ENCODE measurements around the gene RIMBP2. TPM values are rescaled to one million over a fixed set of nuclear protein-coding genes. Genes with fewer than 3 reads are reported as not detected.
A peak's percentile ranks its signal among the peaks of the same experiment; 100 is the strongest.

The RIMBP2 gene
- total RNA-seq, 1 donor from 2014 or later = 1.1 TPM

DNA sequence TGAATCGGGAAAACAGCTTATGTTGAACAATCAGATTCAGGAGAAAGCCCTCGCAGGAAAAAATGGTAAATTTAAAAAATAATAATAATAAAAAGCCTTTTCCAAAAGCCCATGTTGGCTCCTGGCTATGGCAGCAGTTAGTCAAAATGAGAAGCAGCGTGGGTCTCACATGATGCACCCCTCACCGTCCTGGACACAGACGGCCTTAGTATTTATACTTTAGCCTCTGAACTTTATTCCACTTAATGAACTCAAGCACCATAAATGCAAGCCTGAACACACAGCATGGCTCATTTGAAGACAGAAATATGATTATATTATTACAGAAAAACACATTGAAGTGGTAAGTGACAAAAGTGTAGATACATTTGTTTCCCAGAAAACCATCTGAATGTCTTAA, 160.9 kb downstream of the RIMBP2 start:
- DNase-seq (ENCODE audit: low spot score) = no peak

DNA sequence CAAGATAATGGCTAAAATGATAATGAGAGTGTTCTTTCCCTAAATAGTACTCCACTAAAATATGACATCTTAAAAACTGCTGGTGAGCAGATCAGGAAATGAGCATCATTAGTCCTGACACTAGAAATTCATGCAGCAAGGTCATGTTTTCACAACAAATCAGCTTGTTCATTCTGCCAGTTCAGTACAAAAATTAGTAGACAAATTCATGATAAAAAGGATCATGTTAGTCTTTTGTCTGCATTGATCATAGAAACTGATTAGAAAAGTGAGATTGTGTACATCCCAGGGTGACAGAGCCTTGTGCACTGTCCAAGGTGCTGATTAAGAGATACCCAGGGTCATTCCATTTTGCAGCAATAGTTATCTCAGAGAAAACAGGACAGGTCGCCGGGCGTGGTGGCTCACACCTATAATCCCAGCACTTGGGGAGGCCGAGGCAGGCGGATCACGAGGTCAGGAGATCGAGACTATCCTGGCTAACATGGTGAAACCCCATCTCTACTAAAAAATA, 163.6 kb downstream of the RIMBP2 start:
- DNase-seq (ENCODE audit: low spot score) = no peak

DNA sequence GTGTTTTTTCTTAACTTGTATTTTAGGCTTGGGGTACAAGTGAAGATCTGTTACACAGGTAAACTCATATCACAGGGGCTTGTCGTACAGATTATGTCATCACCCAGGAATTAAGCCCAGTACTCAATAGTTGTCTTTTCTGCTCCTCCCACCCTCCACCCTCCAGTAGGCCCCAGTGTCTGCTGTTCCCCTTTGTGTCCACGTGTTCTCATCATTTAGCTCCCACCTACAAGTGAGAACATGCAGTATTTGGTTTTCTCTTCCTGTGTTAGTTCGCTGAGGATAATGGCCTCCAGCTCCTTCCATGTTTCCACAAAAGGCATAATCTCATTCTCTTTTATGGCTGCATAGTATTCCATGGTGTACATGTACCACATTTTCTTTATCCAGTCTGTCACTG, 166.7 kb downstream of the RIMBP2 start:
- DNase-seq (ENCODE audit: low spot score) = no peak

DNA sequence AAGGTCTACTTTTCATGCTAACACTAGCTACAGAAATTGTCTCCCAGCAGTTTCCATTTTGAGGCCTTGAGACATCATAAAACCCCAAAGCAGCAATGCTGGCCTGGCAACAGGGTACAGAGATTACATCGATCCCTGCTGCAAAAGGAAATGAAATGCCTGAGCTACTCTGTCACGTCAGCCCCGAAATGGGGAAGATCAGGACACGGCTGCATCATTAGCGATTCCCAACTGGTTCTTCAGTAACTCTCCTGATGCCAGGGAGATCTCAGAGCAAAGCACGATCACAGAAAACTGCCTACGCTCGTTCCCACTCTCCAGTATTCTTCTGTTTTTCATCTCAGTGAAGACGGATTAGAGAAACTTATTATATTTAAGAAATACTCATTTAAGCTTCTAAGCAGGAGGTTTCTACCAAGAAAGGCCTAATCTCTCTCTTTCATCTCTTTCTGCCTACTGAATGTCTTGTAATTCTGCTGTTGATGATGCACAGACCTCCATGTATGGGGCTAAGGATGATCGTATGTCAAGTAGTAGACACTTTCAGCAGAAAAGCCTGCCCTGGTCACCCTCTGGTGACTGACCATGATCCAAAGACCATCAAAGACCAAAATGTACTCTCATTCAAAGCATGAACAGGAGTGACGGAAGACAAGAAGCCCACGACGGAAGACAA, 168.5 kb downstream of the RIMBP2 start:
- no peak for DNase-seq (ENCODE audit: low spot score)

DNA sequence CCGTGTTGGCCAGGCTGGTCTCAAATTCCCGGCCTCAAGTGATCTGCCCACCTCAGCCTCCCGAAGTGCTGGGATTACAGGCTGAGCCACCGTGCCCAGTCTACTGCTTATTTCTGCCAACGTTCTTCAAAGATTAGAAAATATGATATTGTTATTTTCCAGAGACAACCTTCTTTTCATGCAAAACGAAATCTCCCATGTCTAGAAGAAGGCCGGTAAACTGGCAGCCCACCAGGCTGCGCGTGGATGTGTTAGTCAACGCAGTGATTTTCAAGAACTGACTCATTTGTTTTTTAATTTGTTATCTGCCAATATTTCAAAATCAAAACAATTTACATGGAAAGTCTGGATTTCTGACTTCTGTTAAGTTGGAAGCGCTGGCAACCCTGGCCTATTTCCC, 169.6 kb downstream of the RIMBP2 start:
- no peak for DNase-seq (ENCODE audit: low spot score)

DNA sequence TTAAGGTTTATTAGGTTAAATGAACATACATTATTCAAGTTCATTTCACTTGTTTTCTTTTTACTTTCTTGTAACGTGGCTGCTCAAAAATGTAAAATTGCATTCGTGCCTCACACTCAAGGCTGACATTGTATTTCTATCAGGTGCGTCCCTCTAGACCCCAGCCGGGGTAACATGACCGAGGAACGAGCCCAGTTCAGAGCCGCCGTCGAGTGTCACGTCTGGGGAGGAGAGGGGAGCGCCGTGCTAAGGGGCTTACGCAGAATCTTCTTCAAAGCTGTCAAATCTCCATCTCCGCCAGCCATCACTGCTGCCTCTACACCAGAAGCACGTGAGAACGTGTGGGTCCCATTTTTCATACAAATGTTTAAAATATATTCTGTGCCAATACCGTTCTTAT, 170.6 kb downstream of the RIMBP2 start:
- no peak for DNase-seq (ENCODE audit: low spot score)

DNA sequence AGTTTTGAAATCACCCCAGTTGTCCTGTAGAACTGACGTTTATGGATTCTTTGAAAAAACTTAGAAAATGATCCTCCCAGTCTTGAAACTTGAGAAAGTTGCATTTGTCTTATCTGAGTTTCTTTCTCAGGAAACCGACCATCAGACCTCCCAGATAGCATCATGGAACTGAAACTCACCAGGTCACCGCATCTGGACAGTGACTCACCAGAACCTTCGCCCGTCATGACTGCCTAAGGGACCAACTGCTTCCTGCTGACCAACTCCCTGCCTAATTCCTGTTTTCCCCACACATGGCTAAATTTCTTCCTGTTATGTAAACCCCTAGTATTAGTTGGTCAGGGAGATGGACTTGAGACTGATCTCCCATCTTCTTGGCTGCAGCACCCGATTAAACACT, 175.7 kb downstream of the RIMBP2 start:
- DNase-seq (ENCODE audit: low spot score) = no peak

DNA sequence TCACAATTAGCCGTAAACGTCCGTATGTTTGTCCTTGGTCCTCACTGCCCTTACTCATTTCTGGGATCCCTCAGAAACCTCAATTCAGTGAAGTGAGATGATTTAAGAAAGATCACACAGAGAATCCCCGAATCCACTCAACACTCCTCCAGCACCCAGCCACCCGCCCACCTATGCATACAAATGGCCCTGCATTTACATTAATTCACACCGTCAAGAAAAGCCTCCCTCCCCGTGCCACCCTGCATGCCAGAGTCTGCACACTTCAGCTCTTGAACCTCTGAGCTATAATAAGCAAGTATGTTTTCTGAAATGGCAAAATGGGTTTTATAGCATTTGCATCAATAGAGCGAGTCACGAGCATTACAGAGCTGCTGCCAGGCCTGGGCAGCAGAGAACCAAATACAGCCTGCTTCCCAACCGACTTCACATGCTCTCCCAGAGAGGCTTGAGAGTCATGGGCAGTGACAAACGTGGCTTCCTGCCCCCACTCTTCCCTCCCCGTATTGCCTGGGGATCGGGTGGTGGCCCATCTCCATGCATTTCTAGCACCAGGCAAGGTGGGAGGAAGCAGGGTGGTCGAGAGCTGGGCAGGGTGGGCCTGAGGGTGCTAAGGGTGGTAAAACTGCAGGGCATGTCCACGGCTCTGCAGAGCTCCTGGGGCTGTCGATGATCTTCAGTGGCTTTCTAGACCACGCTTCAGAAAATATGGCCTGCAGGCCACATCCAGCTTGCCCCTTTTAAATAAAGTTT, 177.6 kb downstream of the RIMBP2 start:
- no peak for DNase-seq (ENCODE audit: low spot score)

DNA sequence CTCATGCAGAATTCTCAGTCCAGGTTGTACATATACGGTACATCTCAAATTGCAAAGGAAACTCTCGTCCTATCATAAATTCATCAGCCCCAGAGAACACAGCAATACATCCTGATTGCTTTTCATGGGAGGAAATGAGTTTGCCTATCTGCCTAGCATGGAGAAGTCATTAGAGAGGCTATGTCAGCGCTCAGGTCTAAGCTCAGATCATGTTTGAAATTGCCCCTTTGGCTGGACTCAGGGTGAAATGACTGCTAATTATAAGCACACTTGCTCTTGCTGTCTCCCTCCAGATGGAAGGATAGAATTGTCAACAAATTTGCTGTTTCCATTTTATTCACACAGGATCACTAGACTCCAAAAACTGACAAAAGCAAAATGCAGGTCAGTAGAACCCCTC, 178.4 kb downstream of the RIMBP2 start:
- no peak for DNase-seq (ENCODE audit: low spot score)

DNA sequence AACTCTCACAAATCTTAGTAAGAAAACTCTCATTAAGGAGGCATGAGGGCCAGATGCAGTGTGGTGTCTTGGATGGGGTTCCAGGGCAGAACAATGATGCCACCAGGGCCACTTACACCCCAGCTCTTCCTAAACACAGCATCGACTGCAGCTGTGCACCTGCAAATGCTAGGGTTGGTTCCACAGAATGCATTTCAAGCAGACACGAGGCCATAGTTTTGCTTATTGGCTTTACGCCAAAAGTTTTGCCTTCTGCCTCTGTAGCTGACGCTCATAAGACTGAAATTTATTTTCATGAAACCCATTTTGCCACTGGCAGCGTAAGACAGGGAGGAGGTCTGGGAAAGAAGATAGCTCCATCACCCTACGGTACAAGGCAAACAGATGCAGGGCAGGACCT, 179.0 kb downstream of the RIMBP2 start:
- no peak for DNase-seq (ENCODE audit: low spot score)

DNA sequence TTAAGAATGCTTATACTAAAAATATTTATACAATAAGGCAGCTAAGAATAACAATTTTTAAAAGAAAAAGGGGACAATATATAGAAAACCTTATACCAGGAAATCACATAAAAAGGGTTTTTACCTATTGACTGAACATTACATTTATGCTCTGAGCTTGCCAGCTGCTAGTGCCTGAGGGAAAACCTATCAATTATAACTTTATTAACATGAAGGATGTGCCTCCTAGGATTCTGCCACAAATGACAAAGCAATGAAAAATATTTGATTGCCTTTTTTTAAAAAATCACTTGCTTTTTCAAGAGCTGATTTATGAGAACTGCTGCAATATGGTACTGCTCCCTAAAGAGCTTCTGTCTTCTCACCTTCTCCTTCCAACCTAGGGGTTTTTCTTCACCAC, 185.7 kb downstream of the RIMBP2 start:
- DNase-seq (ENCODE audit: low spot score) = no peak

DNA sequence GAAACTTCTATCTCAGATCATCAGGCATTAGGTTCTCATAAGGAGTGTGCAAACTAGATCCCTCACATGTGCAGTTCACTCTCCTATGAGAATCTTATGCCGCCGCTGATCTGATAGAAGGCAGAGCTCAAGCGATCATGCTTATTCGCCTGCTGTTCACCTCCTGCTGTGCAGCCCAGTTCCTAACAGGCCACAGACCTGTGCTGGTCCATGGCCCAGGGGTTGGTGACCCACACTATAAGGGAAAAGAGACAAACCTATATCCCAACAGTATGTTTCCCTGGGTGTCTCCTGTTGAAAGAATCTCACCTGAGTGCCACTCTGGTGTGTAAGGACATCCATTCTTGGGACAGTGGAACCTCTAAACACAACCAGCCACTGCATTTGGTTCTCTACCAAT, 186.3 kb downstream of the RIMBP2 start:
- no peak for DNase-seq (ENCODE audit: low spot score)

DNA sequence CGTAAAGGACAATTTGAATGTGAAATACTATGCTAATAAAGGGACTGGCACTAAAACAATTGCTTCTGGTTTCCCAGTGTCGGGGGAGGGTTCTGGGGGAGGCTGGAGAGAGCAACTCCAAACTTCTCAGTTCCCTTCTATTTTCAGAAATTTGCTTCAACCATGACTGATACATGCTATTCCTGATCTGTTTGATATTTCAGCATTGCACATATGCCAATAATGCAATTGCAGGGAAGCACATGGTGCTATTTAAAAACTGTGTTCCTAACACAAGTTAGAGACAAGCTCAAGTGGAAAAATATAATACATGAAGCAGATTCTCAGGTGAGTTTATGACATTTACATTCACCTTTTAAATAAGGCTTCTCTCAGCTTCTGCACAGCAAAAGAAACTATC, 188.9 kb downstream of the RIMBP2 start:
- DNase-seq (ENCODE audit: low spot score) = no peak

DNA sequence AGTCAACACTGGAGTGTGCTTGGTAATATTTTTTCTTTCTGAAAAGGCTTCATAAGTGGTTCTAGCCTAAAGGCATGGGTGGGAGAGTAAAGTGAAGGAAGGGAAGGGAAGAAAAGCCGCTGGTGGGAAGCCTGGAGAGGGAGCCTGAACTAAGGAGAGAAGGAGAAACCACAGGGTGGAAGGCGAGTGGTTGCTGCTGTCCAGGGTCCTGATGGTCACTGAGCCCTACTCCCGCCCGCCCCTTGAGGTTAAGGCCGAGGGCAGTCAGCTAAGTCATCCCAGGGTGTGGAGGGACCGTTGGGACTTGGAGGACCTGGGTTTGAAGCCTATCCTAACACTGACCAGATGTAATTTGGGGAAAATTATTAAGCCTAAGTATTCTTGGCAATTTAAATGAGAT, 189.3 kb downstream of the RIMBP2 start:
- DNase-seq (ENCODE audit: low spot score) = no peak

DNA sequence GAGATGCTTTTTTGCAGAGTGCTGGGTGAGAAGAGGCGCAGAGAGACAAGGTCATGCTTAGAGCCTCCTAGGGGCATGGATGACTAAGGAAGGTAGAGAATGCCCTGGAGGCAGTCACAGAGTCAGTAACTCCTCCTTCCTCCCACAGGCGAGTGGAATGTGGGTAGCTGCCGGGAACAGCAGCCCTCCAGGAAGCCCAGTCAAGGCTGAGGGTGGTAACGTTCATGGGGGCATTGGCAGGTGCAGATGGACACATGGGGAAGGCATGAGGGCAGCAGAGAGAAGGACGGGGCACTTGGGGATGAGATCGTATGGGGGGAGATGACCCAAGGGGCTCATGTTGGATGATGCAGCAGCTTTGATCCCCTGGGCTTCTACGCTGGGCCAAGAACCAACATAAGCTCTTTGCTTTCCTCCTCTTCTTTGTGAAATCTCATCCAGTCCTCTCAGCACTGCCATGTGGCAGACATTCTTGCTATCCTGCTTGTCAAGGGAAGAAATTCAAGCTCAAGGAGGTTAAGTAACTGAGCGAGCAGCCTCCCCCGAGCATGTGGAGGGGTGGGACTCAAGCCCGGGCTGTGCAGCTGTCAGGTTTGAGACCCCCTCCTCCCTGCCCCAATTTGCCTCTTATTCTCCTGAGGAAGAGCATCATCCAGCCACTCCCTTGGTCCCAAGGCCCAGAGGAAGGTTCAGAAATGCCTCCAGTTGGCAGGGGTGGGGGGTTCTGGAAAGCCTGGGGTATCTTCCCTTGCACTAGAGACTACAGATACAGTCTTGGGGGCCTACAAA, 190.5 kb downstream of the RIMBP2 start:
- no peak for DNase-seq (ENCODE audit: low spot score)

DNA sequence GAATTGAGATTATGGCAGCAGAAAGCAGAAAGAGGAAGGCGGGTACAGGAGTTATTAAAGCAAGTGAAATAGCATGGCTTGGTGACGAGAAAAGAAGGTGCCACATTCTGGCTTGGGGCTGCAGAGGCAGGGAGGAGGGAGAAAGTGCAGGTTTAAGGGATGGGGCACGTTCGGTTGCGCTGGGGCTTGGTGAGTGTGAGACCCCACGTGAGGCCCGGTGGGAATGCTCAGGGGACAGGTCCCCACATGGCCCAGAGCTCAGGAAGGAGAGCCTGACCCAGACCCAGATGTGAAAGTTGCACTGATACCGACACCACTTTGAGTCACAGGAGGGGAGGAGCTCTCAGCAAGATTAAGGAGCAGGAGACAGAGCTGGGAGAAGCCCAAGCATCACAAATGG, 191.3 kb downstream of the RIMBP2 start:
- no peak for DNase-seq (ENCODE audit: low spot score)

DNA sequence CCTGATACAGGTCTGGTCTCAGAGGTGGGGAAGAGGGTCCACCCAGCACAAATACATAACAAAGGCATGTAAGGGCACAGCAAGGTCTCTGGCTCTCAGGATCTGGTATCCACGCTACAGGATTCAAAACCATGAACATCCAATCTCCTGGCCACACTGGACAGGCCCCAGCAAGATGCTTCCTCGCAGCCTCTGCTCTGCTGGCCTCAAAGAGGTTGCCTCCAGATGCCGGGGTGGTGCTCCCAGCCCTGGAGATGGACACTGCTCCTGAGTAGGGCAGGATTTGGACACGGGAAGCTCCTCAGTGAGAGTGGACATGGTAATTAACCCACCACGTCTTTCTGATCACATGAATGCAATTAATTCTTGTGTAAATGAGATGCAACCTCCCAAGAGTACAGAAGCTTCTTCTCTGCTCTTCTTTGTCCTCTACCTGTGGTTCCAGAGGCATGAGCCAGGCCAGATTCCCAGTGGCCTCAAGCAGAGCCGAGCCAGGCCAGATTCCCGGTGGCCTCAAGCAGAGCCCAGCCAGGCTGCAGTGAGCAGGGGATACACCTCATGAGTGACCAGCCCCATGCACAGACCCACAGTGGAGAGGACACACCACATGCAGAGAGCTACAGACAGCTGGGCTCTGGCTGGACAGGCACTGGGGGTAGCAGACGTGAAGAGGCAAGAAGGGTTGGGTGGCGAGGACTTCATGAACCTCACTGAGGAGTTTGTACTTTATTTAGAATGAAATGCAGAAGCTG, 192.1 kb downstream of the RIMBP2 start:
- no peak for DNase-seq (ENCODE audit: low spot score)

DNA sequence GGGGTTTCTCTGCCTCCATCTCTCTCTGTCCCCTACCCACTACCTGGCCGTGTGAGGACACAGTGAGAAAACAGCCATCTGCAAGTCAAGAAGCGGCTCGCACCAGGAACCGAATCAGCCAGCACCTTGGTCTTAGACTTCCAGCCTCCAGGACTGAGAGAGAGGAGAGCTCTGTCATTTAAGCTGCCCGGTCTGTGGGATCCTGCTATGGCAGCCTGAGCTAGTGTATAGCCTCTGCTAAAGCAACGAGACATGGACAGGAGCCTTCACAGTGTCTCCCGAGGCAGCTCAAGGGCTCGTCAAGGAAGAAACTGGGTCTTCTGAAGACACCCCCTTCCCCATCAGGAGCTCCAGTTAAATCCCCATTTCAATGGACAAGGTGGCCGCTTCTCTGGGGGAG, 192.9 kb downstream of the RIMBP2 start:
- peak; percentile 20 for DNase-seq (ENCODE audit: low spot score)

DNA sequence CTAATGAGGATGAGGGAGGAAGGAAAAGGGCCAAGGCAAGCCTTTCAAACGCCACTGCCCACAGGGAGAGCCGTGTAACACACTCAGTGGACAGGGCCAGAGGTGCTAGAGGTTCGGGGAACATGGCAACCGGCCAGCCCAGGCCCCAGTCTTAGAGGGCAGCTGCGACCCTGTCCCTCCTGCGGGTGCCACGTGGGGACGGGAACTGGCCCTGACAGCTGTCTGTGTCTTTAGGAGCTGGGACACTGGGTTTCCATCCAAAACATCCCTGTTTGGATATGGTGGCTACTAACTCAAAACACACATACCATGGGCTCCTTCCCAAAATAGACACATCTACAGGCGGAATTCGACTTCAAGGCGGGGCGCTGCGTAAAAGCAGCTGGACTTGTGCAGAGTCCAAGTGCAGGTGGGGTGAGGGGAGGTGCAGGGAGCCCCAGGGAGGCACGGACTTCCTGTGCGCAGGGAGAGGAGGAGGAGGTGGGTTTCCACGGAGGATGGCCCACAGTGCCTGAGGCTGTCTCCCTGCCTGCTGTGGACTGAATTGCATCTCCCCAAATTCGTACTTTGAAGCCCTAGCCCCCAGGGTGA, 193.8 kb downstream of the RIMBP2 start:
- DNase-seq (ENCODE audit: low spot score) = peak; percentile 86

DNA sequence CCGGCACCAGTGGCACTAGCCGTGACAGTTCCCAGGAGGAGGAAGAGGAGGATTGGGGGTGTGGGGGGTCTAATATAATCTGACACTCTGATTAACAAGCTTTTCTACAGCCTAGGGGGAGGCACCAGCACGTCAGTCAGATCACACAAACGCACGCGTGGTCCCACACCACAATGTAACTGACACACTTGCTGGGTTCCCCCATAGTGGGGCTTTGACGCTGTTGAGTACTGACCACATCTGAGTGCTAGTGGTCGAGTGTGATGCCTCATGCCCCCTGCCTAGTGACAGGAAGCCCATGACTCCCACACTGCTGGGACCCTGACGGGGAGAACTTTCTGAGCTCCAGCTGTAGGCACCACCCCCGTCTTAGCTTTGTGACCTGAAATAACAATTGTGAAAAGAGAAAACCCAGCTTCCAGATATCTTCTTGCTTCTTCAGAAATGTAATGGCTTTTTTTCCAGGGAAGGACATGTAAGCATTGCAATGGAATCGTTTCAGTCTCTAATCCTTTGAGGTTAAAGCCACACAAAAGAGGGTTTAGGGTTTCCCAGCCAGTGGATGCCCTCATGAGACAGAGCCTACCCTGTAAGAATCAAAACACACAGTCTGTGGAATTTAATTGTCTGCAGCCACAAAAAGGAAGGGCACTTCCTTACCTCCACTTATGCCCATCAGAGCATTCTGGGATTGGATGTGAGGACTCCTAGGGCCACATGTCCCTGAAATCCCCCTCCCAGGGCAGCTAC, 194.5 kb downstream of the RIMBP2 start:
- peak; percentile 51 for DNase-seq (ENCODE audit: low spot score)

Measured in mesenteric fat pad (tissue), 1 donor.